ENCODE measurements around the gene B4GALNT2.
"Not testable (repeated sequence)": the region's sequence is repeated elsewhere in the genome, so short reads cannot be mapped to it uniquely, and the experiment has no call there.

The B4GALNT2 gene, protein sequence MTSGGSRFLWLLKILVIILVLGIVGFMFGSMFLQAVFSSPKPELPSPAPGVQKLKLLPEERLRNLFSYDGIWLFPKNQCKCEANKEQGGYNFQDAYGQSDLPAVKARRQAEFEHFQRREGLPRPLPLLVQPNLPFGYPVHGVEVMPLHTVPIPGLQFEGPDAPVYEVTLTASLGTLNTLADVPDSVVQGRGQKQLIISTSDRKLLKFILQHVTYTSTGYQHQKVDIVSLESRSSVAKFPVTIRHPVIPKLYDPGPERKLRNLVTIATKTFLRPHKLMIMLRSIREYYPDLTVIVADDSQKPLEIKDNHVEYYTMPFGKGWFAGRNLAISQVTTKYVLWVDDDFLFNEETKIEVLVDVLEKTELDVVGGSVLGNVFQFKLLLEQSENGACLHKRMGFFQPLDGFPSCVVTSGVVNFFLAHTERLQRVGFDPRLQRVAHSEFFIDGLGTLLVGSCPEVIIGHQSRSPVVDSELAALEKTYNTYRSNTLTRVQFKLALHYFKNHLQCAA

DNA sequence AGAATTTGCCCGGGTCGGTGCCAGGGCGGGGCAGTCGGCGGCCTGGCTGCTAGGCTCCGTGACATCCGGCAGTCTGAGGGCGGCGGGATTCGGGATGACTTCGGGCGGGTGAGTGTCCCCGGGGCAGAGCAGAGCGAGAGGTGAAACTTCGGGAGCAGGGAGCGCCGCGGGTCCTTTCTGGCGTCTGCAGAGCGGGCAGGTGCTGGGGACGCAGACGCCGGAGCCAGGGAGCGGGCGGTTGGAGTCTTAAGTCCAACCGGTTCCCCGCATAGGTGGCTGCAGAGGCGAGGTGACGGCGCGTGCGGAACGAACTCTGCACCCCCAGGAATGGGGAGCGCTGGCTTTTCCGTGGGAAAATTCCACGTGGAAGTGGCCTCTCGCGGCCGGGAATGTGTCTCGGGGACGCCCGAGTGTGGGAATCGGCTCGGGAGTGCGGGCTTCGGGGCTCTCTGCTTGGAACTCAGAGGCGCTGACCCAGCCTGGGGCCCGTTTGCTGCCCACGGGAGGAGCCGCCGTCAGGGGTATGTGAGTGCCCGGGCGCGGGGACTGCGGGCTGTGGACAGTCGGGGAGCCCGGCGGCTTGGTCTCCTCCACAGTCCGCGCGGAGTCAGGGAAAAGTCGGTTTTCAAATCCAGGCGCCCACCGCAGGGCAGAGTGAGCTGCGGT lies at the start of gene B4GALNT2:
Gene B4GALNT2, plus strand, starts transcription at position 71 of the 666 bp plus-strand sequence. Its CDS starts 24 bp downstream, at position 95.
- DNase-seq (ENCODE audit: low read depth) = no peak

DNA sequence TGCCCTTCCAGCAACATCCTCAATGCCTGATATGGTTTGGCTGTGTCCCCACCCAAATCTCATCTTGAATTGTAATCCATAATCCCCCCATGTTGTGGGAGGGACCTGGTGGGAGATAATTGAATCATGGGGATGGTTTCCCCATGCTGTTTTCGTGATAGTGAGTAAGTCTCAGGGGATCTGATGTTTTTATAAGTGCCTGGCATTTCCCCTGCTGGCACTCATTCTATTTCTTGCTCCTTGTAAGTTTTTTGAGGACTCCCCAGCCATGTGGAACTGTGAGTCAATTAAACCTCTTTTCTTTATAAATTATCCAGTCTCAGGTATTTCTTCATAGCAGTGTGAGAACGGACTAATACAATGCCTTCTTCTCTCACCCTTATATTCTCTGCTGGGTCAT lies 47.5 kb upstream of the B4GALNT2 start:
- not testable (repeated sequence) for DNase-seq (ENCODE audit: low read depth)

DNA sequence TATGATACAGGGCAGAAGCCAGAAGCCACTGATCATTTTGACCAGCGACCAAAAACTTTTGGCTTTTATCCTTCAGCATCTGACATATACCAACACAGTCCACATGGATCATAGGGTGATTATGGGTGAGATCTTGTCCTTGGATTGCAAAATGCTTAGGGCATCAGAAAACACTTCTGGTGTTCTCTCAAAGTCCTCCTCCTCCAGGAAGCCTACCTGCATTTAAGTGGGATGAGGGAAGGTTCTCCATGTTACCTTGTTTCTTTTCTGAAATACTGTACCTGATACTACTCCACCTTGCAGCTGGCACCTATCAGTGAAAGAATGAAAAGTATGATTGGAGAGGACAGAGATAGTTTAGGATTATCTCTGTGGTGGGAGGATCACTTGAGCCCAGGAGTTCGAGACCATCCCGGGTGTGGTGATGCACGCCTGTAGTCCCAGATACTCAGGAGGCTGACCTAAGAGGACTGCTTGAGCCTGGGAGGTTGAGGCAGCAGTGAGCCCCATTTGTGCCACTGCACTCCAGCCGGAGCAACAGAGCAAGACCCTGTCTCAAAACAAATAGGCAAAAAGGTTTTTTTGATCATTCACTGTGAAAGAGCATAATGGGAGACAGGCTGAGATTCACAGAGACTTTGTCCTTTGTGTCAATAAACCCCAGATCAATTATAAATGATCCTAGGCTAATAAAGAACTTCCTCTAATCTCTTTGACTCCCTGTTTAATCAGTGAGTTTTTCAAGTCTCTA lies 46.8 kb upstream of the B4GALNT2 start:
- DNase-seq (ENCODE audit: low read depth) = no peak

DNA sequence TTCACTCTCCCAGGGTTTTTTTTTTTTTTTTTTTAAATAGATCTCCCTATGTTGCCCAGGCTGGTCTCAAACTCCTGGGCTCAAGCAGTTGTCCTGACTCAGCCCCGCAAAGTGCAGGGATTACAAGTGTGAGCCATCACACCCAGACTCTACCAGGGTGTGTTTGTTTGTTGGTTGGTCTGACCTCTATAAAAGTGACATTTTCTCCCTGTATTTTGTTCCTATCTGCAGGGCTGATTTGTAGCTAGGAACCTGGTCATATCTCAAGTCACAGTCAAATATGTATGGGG lies 46.3 kb upstream of the B4GALNT2 start:
- DNase-seq (ENCODE audit: low read depth) = no peak

DNA sequence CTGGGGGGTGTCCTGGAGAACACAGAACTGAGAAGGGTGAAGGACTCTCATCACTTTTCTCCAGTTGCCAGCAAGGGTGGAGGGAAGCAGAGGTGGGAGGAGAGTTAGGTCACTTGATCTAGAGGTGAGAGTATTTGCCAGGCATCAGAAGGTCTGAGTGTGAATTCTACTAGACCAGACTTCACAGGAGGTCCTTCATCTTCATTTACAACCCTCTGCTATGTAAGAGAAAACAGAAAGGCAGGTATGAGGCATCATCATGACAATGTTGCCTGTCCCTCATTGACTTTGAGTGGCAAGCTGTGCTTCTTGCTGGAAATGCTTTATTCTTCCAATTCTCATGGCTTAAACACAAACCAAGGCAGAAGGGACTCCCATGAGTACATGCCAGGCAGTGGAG lies 45.9 kb upstream of the B4GALNT2 start:
- DNase-seq (ENCODE audit: low read depth) = no peak

DNA sequence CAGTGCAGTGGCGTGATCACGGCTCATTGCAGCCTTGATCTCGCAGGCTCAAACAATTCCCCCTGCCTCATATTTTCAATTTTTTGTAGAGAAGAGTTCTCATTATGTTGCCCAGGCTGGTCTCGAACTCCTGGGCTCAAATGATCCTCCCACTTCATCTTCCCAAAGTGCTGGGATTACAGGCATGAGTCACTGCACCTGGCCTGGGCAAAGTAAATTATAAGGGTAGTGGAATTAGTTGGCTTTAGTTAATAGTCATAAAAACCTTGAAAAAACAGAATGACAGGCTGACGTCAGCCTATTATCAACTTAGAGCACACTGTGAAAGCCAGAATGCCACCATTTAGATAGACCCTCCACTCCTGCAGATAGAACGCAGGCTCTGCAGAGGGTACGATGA lies 43.5 kb upstream of the B4GALNT2 start:
- no peak for DNase-seq (ENCODE audit: low read depth)

DNA sequence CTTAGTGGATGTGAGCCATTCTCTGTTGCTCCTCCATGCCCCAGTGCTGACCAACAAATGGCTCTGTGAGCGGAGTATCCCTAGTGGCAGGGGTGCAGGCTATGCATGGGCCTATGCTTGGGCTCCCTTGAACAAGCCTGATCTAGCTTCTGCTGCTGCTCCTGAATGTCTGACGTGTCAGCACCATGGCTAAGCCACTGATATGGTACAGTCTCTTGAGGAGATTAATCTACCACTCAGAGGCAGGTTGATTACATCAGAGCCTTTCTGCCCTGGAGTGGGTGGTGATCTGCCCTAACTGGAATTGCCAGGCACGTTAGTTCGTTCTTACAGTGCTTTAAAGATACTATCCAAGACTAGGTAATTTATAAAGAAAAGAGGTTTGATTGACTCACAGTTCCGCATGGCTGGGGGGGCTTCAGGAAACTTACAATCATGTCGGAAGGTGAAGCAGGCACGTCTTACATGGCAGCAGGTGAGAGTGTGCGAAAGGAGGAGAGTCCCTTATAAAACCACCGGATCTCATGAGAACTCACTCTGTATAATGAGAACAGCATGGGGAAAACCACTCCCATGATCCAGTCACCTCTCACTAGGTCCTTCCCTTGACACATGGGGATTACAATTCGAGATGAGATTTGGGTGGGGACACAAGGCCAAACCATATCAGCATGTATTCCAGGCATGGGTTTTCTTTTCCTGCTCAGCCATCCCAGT lies 41.5 kb upstream of the B4GALNT2 start:
- no peak for DNase-seq (ENCODE audit: low read depth)

DNA sequence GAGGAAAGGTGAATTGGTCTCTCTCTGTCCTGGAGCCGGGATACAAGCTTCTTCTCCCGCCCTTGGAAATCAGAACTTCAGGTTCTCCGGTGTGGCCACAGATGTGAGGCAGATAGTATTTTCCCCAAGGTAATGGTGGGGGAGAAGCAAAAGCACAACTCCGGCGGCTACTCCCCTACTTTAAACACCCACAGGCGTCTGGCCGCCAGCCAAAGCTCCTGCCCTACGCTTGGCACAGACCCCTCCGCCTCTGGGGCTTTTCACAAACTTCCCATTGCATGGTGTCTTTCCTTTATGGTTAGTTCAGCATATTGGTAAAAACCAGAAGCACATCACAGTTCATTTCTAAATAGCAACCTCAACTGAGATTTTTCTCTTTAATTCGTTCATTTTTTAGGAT lies 39.4 kb upstream of the B4GALNT2 start:
- no peak for DNase-seq (ENCODE audit: low read depth)

DNA sequence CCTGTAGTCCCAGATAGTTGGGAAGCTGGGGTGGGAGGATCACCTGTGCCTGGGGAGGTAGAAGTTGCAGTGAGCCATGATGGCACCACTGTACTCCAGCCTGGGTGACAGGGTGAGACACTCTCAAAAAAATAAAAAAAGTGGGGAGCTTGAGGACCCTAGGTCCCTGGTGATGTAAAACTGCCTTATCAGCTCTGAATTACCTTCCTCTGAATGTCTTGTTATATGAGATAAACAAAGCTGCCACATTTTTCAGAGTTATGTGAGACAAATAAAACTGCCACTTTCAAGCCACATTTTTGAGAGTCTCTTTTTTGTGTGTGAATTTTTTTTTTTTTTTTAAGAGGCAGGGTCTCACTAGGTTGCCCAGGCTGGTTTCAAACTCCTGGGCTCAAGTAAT lies 32.0 kb upstream of the B4GALNT2 start:
- no peak for DNase-seq (ENCODE audit: low read depth)

DNA sequence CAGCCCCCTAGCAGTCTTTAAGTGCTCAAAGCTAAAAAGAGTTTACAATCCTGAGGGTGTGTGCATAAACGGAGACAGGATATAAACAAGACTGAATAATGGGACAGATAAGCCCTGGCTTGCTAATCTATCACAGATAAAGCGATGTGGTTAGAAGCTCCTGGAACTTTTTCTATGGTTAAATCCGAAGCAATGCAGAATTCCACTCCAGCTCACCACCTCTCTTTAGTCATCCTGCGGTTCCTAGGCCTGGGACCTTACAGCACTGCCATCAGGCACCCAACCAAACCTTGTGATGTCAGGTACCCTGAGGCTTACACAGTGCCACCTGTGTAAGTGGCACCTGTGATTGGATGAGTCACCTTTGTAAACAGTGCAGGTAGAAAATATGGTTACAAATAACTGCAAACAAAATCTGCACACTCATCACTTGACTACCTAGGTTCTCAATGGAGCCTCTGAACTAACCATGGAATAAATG lies 31.5 kb upstream of the B4GALNT2 start:
- DNase-seq (ENCODE audit: low read depth) = no peak

DNA sequence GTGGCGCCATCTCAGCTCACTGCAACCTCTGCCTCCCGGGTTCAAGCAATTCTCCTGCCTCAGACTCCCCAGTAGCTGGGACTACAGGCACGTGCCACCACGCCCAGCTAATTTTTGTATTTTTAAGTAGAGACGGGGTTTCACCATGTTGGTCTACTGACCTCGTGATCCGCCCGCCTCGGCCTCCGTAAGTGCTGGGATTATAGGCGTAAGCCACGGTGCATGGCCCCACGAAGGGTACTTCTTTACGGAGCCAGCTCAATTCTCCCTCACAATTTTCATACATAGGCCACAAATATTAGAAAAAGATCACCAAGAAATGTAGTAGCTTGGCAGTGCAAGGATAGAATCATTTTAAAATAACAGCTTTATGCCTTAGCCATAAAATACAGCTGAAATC lies 29.2 kb upstream of the B4GALNT2 start:
- DNase-seq (ENCODE audit: low read depth) = not testable (repeated sequence)

DNA sequence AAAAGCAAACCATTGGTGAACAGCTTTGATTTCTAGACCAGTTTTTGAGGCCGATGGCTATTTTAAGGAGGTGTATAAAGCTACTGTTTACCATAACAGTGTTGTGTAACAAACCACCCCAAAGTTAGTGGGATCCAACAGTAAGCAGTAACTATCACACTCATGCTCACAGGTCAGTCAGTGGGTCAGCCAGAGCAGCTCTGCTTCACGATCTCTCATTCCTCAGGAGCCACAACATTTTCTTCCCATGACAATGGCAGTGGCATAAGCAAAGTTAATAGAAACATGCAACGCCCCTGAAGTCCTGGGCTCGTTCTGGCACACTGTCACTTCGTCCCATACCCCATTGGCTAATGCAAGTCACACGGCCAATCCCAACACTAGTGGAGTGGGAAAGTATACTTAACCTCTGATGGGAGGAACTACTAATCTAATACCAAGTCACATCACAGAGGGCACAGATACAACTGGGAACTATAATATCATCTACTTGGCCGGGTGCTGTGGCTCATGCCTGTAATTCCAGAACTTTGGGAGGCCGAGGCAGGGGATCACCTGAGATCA lies 28.0 kb upstream of the B4GALNT2 start:
- no peak for DNase-seq (ENCODE audit: low read depth)

DNA sequence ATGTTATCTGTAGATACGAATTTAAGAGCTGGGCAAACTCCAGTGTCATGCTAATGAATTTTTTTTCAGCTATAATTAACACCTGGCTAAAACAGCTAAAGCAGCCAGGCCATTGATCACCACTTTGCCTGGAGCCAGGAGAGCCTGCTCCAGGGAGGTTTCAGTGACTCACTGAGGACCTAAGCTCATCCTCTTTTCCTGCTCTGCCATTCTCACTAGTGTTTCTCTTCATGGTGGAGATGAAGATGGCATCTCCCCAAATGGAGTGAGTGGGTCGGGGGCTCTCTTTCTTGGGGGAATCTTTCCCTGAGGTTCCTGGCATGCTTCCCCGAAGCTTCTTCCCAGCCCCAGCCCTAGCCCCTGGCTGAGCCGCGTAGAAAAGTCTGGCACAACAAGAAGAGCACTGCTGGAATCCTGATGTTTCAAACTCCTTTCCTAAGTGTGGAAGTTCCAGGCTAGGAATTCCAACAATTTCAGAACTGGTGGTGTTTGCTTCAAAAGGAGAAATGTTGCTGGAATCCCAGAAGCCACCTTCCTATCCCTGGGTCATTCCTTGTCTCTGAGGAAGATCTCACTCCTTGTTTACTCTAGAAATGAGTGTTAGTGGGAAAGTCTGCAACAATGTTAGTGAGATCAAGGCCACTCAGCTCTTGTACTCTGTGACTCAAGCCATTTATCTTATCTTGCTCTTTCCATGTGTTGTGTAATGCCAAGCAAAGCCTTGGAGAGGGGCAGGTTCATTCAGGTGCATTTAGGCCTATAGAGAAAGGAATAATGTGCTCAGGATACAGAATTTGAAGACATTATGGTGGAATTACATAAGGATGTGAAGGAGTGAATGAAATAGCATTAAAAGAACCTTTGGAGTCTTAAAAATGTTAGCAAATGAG lies 26.0 kb upstream of the B4GALNT2 start:
- no peak for DNase-seq (ENCODE audit: low read depth)

DNA sequence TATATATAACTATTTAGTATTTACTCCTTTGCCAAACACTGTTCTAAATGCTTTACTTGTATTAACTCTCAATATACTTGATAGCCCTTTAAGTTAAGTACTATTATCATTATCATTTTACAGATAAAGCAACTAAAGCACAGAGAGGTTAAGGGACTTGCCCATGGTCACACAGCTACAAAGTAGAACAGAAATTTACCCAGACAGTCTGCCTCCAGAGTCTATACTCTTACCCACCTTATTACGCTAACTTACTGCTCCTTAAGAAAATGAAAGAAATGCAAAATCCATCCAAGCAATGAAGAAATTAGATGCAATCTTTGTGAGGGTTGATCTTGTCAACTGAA lies 25.4 kb upstream of the B4GALNT2 start:
- DNase-seq (ENCODE audit: low read depth) = no peak

DNA sequence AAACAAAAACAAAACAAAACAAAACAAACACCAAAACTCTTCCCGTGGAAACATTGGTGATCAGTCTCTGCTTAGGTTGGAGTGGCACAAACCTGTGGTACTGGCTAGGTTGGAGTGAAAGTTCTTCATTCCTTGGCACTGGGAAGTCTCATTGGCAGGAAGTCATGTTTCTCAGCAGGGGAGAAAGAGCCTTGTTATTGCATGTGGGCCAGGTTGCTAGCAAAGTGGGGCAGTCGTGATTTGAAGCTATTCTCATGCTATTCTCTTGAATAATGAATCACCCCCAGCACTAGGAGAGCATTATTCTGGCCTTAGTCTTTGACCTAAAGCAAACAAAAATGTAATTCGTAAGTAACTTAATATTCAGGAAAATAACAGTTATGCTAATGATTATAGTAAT lies 24.3 kb upstream of the B4GALNT2 start:
- no peak for DNase-seq (ENCODE audit: low read depth)

DNA sequence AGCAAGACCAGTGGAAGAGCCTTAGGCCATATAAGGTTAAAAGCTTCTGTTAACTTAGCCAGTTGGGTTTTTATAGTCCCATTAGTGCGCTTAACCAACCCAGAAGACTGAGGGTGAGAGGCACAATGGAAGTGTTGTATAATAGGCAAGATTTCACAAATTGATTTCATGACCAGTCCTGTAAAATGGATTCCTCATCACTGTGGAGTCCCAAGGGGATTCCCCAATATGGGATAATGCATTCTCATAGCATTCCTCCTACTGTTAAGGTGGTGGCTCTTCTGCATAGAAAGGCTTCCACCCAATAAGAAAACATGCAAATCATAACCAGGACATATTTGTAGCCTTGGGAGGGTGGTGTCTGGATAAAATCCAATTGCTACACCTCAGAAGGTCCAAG lies 22.1 kb upstream of the B4GALNT2 start:
- DNase-seq (ENCODE audit: low read depth) = no peak

DNA sequence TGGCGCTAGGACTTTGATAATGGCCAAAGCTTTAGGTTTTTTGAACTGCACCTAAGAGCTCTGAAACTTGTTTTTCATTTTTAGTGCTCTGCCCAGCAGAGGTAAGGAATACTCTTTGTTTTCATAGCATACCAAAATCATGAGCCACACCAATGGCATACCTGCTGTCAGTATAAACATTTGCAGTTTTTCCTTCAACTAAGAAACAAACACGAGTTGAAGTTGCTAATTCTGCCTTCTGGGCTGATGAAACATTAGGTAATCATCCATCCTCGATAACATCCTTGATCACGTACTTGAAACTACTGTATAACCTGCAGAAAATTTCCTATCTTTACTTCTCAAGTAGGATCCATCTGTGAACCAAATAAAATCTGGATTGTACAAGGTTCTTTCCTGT lies 20.6 kb upstream of the B4GALNT2 start:
- no peak for DNase-seq (ENCODE audit: low read depth)

DNA sequence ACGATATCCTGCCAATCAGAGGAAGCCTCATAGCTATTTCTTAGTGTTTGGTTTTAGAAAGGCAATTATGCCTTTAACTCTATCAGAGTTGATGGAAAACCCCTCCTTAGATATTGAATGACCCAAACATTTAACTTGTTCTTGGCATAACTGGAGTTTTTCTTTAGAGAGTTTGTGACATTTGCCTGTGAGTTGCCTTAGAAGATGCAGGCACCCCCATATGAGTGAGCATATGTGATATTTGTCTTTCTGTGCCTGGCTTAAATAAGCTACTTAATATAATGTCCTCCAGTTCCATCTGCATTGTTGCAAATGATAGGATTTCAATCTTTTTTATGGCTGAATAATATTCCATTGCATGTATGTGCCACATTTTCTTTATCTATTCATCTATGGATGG lies 19.6 kb upstream of the B4GALNT2 start:
- DNase-seq (ENCODE audit: low read depth) = no peak

DNA sequence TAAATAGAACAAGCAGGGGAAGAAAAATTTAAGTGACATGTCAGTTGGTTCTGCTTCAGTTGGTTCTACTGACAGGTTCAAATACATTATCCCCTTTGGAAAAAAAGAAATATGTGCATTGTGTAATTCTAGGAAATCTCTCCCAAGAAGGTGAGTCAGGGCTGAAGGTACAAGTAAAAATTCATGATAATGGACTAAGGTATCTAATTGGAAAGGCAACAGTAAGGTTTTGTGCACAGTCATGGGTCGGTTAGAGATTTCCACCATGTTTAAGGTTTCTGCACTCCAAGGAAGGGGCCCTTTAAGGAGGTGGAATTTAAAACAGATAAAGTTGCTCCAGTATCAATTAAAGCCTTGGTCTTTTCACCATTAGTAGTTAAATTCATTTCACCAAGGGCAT lies 17.9 kb upstream of the B4GALNT2 start:
- no peak for DNase-seq (ENCODE audit: low read depth)

DNA sequence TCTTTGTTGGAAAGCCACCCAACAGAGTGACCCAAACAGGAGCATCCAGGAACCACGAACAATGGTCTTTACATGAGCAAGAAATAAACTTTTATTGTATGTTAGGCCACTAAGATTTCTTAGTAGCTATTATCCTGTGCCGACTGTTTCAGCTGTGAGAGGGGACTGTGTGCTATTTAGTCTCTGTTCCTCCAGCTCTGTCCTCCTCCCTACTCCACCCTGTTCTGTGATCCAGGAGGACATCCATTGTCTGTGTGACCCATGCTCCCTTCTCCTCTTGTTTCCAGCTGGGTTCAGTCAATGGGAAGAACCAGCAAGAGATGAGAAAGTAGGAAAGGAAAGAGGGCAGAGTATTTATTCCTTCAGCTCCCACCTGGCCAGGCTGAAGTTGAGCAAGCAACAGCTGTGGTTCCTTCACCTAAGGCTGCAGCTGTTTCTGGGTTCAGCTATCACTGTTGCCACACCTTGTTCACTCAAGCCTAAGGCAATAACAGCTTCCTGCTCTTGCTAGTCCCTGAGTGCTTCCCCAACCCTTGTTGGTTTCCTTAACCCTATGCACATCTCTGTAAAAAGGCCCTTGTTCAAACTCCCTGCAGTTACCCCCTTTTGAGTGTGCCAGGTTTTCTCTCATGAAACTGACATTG lies 14.9 kb upstream of the B4GALNT2 start:
- DNase-seq (ENCODE audit: low read depth) = no peak
